ENCODE measurements around the gene STK17B.
A peak's percentile ranks its signal among the peaks of the same experiment; 100 is the strongest.

Gene STK17B

GRCh38 chr2:196171248-196171871 is at the start of gene STK17B:
STK17B (minus strand) TSS chr2:196171578; CDS start chr2:196163383, 8,195 bp downstream.
- H3K36me3 ChIP-seq (ENCODE audit: insufficient read depth, low read depth, low read length): no peaks in the 10 kb centered on the region
- peaks cover 35% of the 10 kb centered on the region for H3K27me3 ChIP-seq (ENCODE audit: insufficient read depth, low read length)
- H3K9ac ChIP-seq (ENCODE audit: low read depth, low read length): peak within 1 kb of the TSS; percentile 83; the same call in 1 of the 2 replicates
- H3K9me3 ChIP-seq (ENCODE audit: insufficient read depth, low read depth, low read length): no peaks in the 10 kb centered on the region
- H3K4me3 ChIP-seq (ENCODE audit: low read length): peak within 1 kb of the TSS; percentile 93
- H3K4me1 ChIP-seq (ENCODE audit: insufficient read depth, low read length): peaks cover 25% of the 10 kb centered on the region
- H3K27ac ChIP-seq (ENCODE audit: low read length): no peak within 1 kb of the TSS

DNA sequence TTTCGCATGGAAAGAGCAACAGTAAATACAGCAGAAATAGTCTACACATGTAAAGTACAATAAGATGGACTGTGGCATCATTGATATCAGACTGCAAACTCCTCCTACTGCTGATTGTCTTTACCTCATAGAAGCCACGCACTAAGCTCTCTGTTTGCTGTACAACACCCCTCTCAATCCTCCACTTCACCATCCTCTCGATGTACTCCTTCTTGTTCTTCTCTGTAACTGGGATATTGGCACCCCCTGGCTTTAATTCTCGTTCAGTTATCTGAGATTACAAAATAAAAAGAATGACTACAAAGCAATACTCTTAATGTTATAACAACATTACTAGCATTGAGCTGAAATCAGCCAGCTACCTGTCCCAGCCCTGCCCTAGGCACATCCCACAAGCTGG is 49.3 kb upstream of the STK17B start:
- Histone ChIP-seq H3K4me1 (ENCODE audit: insufficient read depth, low read length) (no peaks in the 10 kb centered on the region; the same call in 1 of the 2 replicates), H3K27me3 (ENCODE audit: insufficient read depth, low read length) (no peaks in the 10 kb centered on the region), H3K36me3 (ENCODE audit: insufficient read depth, low read depth, low read length) (no peaks in the 10 kb centered on the region), H3K4me3 (ENCODE audit: low read length) (no peak overlapping the region), H3K9ac (ENCODE audit: low read depth, low read length) (no peak overlapping the region), H3K27ac (ENCODE audit: low read length) (no peak overlapping the region), H3K9me3 (ENCODE audit: insufficient read depth, low read depth, low read length) (no peaks in the 10 kb centered on the region)

GRCh38 chr2:196219671-196220070 is 48.3 kb upstream of the STK17B start:
- H3K27me3 ChIP-seq (ENCODE audit: insufficient read depth, low read length): no peaks in the 10 kb centered on the region
- H3K4me3 ChIP-seq (ENCODE audit: low read length): no peak overlapping the region
- no peak overlapping the region for H3K9ac ChIP-seq (ENCODE audit: low read depth, low read length)
- H3K9me3 ChIP-seq (ENCODE audit: insufficient read depth, low read depth, low read length): no peaks in the 10 kb centered on the region
- H3K36me3 ChIP-seq (ENCODE audit: insufficient read depth, low read depth, low read length): no peaks in the 10 kb centered on the region
- H3K27ac ChIP-seq (ENCODE audit: low read length): no peak overlapping the region
- H3K4me1 ChIP-seq (ENCODE audit: insufficient read depth, low read length): no peaks in the 10 kb centered on the region; the same call in 1 of the 2 replicates

GRCh38 chr2:196218106-196218505 is 46.7 kb upstream of the STK17B start:
- no peaks in the 10 kb centered on the region; the same call in 1 of the 2 replicates for H3K4me1 ChIP-seq (ENCODE audit: insufficient read depth, low read length)
- no peak overlapping the region for H3K4me3 ChIP-seq (ENCODE audit: low read length)
- H3K27me3 ChIP-seq (ENCODE audit: insufficient read depth, low read length): no peaks in the 10 kb centered on the region
- H3K9me3 ChIP-seq (ENCODE audit: insufficient read depth, low read depth, low read length): no peaks in the 10 kb centered on the region
- no peak overlapping the region for H3K9ac ChIP-seq (ENCODE audit: low read depth, low read length)
- no peak overlapping the region for H3K27ac ChIP-seq (ENCODE audit: low read length)
- H3K36me3 ChIP-seq (ENCODE audit: insufficient read depth, low read depth, low read length): no peaks in the 10 kb centered on the region

- no peak overlapping the region for H3K27ac ChIP-seq (ENCODE audit: low read length)
- no peaks in the 10 kb centered on the region for H3K9me3 ChIP-seq (ENCODE audit: insufficient read depth, low read depth, low read length)
- H3K4me3 ChIP-seq (ENCODE audit: low read length): no peak overlapping the region
- H3K27me3 ChIP-seq (ENCODE audit: insufficient read depth, low read length): no peaks in the 10 kb centered on the region
- H3K36me3 ChIP-seq (ENCODE audit: insufficient read depth, low read depth, low read length): no peaks in the 10 kb centered on the region
- H3K4me1 ChIP-seq (ENCODE audit: insufficient read depth, low read length): no peaks in the 10 kb centered on the region; the same call in 1 of the 2 replicates
- H3K9ac ChIP-seq (ENCODE audit: low read depth, low read length): no peak overlapping the region
These were observed 45.7 kb upstream of the STK17B start for GRCh38 chr2:196217116-196217515.

- peaks cover 3% of the 10 kb centered on the region; the same call in 1 of the 2 replicates for H3K4me1 ChIP-seq (ENCODE audit: insufficient read depth, low read length)
- no peaks in the 10 kb centered on the region for H3K36me3 ChIP-seq (ENCODE audit: insufficient read depth, low read depth, low read length)
- H3K4me3 ChIP-seq (ENCODE audit: low read length): no peak overlapping the region
- no peak overlapping the region for H3K27ac ChIP-seq (ENCODE audit: low read length)
- H3K9me3 ChIP-seq (ENCODE audit: insufficient read depth, low read depth, low read length): no peaks in the 10 kb centered on the region
- no peaks in the 10 kb centered on the region for H3K27me3 ChIP-seq (ENCODE audit: insufficient read depth, low read length)
- no peak overlapping the region for H3K9ac ChIP-seq (ENCODE audit: low read depth, low read length)
These were observed 44.0 kb upstream of the STK17B start for GRCh38 chr2:196215376-196215775.

- Histone ChIP-seq H3K27me3 (ENCODE audit: insufficient read depth, low read length) (no peaks in the 10 kb centered on the region), H3K36me3 (ENCODE audit: insufficient read depth, low read depth, low read length) (no peaks in the 10 kb centered on the region), H3K9me3 (ENCODE audit: insufficient read depth, low read depth, low read length) (no peaks in the 10 kb centered on the region), H3K4me3 (ENCODE audit: low read length) (no peak overlapping the region), H3K4me1 (ENCODE audit: insufficient read depth, low read length) (peaks cover 3% of the 10 kb centered on the region; the same call in 1 of the 2 replicates), H3K27ac (ENCODE audit: low read length) (no peak overlapping the region), H3K9ac (ENCODE audit: low read depth, low read length) (no peak overlapping the region)
These were observed 42.8 kb upstream of the STK17B start for GRCh38 chr2:196214156-196214555.

DNA sequence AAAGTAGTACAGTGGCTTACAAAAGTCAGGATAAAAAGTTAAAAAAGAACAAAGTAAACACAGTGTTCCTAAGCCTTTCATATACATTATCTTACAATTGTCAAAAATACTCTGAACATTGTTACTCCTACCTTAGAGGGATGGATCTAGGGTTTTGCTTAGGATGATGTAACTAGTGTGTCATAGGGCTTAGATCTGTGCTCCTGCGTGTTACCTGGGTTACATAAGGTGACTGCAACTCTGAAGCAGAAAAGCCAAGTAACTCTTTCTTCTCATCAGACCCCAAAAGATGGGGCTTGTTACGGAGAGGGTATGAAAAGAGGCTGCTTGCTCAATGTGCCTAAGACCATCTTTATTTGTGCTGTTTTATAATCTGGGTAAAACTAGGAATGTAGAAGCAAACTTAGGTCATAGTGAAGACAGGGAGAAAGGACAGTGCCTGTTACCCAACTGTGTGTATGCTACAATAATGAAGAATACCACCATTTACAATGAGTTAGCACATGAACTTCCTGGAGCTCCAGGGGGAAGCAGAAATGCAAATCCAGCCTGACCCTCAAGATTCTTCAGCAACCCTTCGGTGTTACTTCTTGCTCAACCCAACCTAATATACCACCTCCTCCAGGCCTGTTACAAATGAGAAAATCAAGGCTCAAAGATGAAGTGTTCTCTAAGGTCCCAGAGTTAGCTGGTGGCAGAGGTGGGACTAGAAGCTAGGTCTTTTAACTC is 42.0 kb upstream of the STK17B start:
- Histone ChIP-seq H3K9ac (ENCODE audit: low read depth, low read length) (no peak overlapping the region), H3K4me3 (ENCODE audit: low read length) (no peak overlapping the region), H3K9me3 (ENCODE audit: insufficient read depth, low read depth, low read length) (no peaks in the 10 kb centered on the region), H3K27ac (ENCODE audit: low read length) (no peak overlapping the region), H3K36me3 (ENCODE audit: insufficient read depth, low read depth, low read length) (no peaks in the 10 kb centered on the region), H3K27me3 (ENCODE audit: insufficient read depth, low read length) (no peaks in the 10 kb centered on the region), H3K4me1 (ENCODE audit: insufficient read depth, low read length) (peaks cover 3% of the 10 kb centered on the region; the same call in 1 of the 2 replicates)

DNA sequence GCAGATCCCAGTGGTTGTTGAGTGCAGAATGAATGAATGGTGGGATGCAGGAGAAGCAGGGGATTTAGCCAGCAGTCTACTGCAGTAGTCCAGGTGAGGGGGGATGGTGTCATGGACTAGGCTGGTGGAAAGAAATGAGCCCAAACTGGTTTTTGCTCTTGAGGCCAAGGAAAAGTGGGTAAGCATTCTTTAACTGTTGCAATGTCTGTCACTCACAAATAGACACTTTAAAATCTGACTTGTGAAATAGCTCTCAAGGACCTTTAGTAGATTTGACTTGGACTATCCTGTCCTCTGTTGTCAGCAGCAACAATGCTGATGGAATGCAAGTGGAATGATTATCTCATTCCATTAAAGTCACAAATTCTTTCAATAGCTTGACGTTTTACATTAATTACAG is 37.5 kb upstream of the STK17B start:
- Histone ChIP-seq H3K4me1 (ENCODE audit: insufficient read depth, low read length) (0 out of 2 replicates have a peak, but pooled peaks cover 3% of the 10 kb centered on the region), H3K36me3 (ENCODE audit: insufficient read depth, low read depth, low read length) (no peaks in the 10 kb centered on the region), H3K27ac (ENCODE audit: low read length) (no peak overlapping the region), H3K9ac (ENCODE audit: low read depth, low read length) (no peak overlapping the region), H3K4me3 (ENCODE audit: low read length) (no peak overlapping the region), H3K27me3 (ENCODE audit: insufficient read depth, low read length) (no peaks in the 10 kb centered on the region), H3K9me3 (ENCODE audit: insufficient read depth, low read depth, low read length) (no peaks in the 10 kb centered on the region)

- Histone ChIP-seq H3K27ac (ENCODE audit: low read length) (peak overlapping the region; percentile 49), H3K9ac (ENCODE audit: low read depth, low read length) (peak overlapping the region; percentile 10; the same call in 1 of the 2 replicates), H3K4me3 (ENCODE audit: low read length) (no peak overlapping the region), H3K36me3 (ENCODE audit: insufficient read depth, low read depth, low read length) (no peaks in the 10 kb centered on the region), H3K4me1 (ENCODE audit: insufficient read depth, low read length) (0 out of 2 replicates have a peak, but pooled peaks cover 3% of the 10 kb centered on the region), H3K9me3 (ENCODE audit: insufficient read depth, low read depth, low read length) (no peaks in the 10 kb centered on the region), H3K27me3 (ENCODE audit: insufficient read depth, low read length) (no peaks in the 10 kb centered on the region)
These were observed 35.4 kb upstream of the STK17B start for GRCh38 chr2:196206804-196207203.

GRCh38 chr2:196205881-196206435 is 34.6 kb upstream of the STK17B start:
- H3K27me3 ChIP-seq (ENCODE audit: insufficient read depth, low read length): no peaks in the 10 kb centered on the region
- H3K9me3 ChIP-seq (ENCODE audit: insufficient read depth, low read depth, low read length): no peaks in the 10 kb centered on the region
- H3K4me1 ChIP-seq (ENCODE audit: insufficient read depth, low read length): 0 out of 2 replicates have a peak, but pooled peaks cover under 1% of the 10 kb centered on the region
- H3K36me3 ChIP-seq (ENCODE audit: insufficient read depth, low read depth, low read length): no peaks in the 10 kb centered on the region
- H3K4me3 ChIP-seq (ENCODE audit: low read length): no peak overlapping the region
- no peak overlapping the region for H3K9ac ChIP-seq (ENCODE audit: low read depth, low read length)
- no peak overlapping the region for H3K27ac ChIP-seq (ENCODE audit: low read length)
